ENCODE measurements around the gene DOCK1.

The DOCK1 gene

DNA sequence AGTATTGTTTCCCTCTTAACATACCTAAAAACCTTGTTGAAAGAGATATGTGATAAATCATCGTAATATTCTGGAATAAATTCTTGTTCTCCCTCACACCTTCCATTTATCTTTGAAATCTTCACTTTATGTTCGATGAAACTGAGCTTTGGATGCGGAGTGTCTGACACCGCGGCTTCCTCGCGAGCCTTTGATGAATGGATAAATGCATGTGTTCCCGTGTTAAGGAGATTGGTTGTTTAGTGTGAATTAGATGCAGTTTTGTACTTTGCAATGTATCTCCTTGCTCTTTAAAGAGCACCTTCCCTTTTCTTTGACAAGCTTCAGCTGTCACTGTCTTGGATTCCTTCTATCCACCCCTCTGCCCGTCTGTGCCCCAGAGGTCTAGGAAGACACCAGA, 138.1 kb downstream of the DOCK1 start:
- DNase-seq = no peak

DNA sequence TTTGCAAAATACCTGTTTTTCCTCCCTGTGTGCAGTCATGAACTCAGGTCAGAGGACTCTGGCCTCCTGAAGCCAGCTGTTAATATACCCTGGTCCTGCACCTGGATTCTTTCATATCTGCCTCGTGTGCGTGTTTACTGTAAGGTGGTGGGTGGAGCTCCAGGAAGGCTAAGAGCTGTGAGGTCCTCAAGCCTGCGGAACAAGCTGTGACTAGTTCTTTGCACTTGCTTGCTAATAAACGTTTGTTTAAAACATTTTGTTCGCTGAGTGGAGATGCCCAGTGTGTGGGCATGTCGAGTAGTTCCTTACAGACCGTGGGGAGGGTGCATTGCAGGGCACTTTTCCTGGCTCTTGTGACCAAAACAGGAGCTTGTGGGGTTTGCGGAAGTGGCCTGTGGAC, 139.0 kb downstream of the DOCK1 start:
- DNase-seq = no peak

- DNase-seq = no peak
These were observed 142.0 kb downstream of the DOCK1 start for GRCh38 chr10:127046975-127047877.

DNA sequence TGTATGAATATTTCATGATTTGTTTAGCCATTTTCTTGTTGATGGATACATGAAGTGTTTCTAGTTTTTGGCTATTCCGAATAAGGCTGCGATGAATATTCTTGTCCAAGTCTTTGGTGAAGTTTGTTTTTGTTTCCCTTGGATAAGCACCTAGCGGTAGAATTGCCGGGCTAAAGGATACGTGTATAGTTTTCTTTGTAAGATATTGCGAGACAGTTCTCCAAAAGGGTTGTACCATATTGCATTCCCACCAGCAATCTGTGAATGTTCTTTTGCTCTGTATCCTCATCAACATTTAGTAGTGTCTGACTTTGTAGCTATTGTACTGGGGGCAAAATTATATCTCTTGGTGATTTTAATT, 142.6 kb downstream of the DOCK1 start:
- DNase-seq = no peak

- no peak for DNase-seq
These were observed 143.4 kb downstream of the DOCK1 start for GRCh38 chr10:127048630-127049029.

GRCh38 chr10:127052001-127052400, 146.8 kb downstream of the DOCK1 start:
- no peak for DNase-seq

DNA sequence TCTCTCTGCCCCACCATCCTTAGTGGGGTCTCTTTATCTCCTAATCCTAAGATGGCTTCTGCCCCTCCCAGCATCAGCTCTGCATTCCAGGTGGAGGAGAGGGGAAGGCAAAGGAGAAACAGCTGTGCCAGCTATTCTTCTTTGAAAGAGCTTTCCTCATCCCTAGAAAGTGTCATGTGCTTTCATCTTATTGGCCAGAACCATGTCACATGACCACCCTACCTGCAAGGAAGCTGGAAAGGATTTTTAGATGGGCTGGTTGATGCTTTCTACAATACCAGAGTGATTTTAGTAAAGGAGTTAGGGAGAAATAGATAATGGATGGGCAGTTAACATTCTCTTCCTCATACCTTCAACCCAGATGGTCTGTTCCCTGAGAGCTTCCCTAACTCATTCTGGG, 150.0 kb downstream of the DOCK1 start:
- no peak for DNase-seq

- no peak for DNase-seq
These were observed 154.1 kb downstream of the DOCK1 start for GRCh38 chr10:127059314-127059713.

DNA sequence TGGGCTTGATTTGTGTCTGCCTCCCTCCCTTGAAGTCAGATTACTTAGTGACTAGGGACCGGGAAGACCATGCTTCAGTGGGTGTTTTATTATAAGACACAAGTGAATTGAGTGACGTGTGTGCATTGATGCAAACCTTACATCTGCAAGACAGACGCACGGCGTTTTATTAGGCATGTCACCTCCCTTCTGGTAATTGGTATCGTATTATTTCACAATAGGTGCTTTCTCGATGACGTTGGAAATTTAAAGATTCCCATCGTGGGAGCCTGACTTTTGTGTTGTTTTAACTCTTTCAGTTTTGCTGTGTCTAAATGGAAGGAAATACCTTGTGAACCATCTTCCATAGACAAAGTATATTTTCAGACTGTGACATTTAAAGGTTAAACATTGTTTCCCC, 158.5 kb downstream of the DOCK1 start:
- DNase-seq = no peak

DNA sequence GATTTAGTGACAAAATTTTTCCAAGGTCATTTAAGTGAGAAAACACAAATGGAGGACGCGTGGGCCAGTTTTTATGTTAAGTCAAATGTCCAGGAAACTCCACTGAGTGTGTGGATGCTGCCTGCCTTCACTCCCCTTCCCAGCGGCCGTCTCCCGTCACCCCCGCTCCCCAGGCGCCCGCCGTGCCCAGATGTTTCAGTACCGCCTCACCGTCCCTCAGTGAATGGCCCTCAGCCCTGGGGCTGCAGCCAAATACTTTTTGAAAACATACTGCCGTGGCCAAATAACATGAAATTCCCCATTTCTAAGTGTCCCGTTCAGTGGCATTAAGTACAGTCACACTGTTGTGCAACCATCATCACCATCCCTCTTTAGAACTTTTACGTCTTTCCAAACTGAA, 159.2 kb downstream of the DOCK1 start:
- DNase-seq = no peak

GRCh38 chr10:127067542-127068194, 162.4 kb downstream of the DOCK1 start:
- no peak for DNase-seq

- no peak for DNase-seq
These were observed 163.3 kb downstream of the DOCK1 start for GRCh38 chr10:127068485-127068884.

DNA sequence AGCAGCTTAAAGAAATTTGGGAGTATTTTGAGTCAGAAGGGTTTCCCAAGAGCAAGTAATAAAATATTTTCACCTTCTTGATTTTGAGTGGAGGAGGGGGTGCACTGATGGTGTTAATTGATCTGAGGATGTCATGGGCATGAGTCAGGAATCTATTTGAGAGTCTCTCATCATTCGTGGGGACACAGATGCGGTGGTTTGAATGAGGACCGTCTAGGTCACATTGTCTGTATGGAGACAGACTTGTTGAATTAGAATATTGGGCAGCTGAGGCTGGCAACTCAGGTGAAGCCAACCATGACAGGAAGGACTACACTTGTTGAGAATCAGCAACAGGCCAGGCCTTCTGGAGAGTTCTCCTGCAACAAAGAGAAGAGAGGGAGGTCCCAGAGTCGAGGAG, 164.2 kb downstream of the DOCK1 start:
- no peak for DNase-seq

- DNase-seq = no peak
These were observed 165.9 kb downstream of the DOCK1 start for GRCh38 chr10:127071126-127071525.

- no peak for DNase-seq
These were observed 168.4 kb downstream of the DOCK1 start for GRCh38 chr10:127073666-127074065.

DNA sequence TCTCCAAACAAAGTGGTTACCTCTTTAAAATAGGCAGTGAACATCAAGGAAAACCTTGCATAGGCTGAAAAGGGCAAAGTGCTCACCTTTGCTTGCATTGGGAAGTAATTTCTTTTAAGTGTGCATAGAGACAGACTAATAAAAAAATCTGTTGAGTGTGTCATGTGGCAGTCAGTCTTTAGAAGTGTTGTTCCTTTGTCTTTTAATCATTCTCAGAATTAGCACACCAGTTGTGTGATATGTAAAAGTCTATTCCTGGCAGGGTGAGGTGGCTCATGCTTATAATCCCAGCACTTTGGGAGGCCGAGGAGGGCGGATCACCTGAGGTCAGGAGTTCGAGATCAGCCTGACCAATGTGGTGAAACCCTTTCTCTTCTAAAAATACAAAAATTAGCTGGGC, 174.2 kb downstream of the DOCK1 start:
- DNase-seq = no peak

GRCh38 chr10:127080317-127080716, 175.1 kb downstream of the DOCK1 start:
- no peak for DNase-seq

DNA sequence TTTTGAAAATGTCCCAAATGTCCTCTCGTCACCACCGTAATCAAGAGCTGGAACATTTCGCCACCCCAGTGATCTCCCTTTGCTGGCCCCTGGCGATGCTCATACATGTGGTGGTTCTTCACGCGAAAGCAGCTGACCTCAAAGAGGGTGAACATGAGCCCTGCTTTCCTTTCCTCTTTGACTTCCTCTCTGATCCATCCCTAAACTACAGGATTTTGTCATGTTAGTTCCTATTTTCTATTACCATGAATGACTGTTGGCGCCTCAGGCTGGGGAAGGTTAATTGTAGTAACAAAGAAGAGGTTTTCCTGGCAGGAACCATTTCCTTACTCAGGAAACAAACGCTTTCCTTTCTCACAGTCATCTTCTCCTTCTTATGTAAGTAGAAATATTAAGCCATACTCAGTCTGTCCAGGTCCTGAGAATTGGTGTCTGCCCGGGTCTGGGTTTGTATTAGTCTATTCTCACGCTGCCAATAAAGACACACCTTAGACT, 176.7 kb downstream of the DOCK1 start:
- no peak for DNase-seq

DNA sequence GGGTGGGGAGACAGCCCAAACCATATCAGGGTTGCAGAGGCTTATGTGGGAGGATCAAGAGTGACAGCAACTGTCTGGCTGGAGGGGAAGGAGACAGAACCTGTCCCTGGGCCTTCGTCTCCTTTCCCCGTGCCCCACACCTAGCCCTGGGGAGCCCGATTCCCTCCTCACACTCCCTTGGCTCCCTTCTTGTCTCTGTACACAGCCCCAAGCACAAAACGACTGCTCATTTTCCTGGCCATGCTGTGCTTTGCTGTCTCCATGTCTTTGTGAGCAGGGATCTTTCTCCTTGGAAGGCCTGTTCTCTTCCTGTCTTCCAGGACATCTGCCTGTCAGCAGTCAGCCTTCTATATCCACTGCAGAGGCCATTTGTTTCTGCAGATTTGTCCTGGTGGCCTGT, 177.4 kb downstream of the DOCK1 start:
- no peak for DNase-seq

DNA sequence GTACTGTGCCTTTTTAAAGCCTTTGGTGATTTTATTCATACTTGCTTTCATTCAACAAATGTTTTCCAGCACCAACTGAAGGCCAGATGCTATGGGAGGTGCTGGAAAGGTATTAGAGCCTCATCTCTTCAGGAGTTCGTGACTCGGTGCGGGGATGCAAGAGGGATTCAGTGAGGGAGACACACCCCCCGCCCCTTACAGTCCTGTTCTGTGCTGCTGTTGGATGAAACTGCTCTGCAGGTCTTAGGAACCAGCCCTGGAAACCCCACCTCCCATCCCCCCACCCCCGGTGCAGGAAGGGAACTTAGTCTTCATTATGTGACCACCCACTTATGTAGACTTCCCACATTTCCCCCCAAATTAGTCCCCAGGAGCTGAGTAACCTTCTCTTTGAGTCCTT, 180.7 kb downstream of the DOCK1 start:
- DNase-seq = no peak

DNA sequence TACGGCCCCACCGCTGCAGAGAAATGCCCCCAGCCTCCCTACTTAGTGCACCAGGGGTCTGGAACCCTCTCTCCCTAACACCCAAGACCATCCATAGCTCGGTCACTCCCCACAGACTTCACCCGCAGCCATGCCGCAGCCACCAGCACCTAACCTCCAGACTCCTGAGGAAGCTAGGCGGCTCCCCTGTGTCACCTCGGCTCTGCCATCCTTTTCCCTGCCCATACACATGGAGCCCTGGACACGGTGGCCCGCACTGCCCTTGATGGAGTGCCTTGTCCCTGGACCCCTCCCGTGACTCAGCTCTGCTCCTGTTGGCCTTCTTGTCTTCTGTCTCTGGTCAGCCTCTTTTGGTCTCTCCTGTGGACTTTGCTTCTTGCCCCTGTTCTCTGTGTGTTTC, 183.7 kb downstream of the DOCK1 start:
- no peak for DNase-seq

- DNase-seq = no peak
These were observed 184.2 kb downstream of the DOCK1 start for GRCh38 chr10:127089446-127089845.

DNA sequence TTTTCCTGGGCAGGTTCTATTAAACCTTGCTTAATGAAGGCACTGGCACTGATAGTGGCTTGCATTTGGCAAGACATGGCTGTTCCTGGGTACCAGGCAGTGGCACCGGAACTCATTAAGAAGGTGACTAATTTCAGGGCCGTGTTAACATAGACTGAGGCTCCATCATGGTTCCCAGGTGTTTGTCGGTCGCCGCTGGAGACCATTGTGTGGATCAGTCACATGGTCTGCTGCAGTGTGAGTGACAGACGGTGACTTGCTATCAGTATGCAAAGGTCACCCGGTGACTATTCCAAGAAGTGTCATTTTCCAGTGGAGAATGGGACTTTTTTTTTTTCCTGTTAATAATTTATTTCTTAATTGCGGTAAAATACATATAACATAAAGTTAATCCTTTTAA, 184.9 kb downstream of the DOCK1 start:
- no peak for DNase-seq

DNA sequence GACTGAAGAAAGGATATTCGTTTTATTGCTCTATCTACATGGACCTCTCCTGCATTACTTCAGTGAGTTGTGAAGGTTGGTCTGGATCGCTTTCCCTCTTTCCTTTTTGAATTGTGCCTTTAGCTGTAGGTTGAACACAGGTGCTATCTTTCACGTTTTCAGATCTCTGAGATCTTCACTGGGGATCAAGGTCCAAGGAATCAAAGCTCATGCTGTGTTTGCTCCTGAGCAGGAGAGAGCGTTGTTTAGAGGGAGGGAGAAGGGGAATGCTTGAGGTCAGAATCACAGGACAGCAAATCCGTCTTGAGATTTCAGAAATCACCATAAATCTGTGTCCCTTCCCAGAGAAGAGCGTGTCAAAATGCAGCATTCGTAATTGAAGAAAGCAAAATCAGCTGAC, 186.1 kb downstream of the DOCK1 start:
- DNase-seq = no peak

GRCh38 chr10:127092916-127093315, 187.7 kb downstream of the DOCK1 start:
- no peak for DNase-seq

All from activated CD8-positive, alpha-beta memory T cell treated with anti-CD3 and anti-CD28 coated beads for 24 hours (primary cell).